Lung (tissue), 12 donors: ENCODE measurements around the gene CEP170. TPM values are rescaled to one million over a fixed set of nuclear protein-coding genes. Genes with fewer than 3 reads are reported as not detected.
A peak's percentile ranks its signal among the peaks of the same experiment; 100 is the strongest.

Experiments
- ATAC-seq: fragments of 200-7000 bp; cut with Tn5 transposase; one replicate; pipeline ENCODE4 v1.9.1; 2020; ENCODE audit warnings: moderate number of reproducible peaks; ENCODE audit not compliant: insufficient read depth, low FRiP score
- DNase-seq, 3 donors: peaks; one replicate each; pipeline ENCODE4 v3.0.0-alpha.2; 2013 to 2017
- H3K27ac ChIP-seq, 2 donors: one replicate each; pipeline ENCODE4 v1.5.1; 2013; ENCODE audit warnings: mild to moderate bottlenecking in 2 of 2, moderate library complexity in 2 of 2, control low read depth in 1 of 2, inconsistent platforms in 1 of 2, low read depth in 1 of 2, low read length in 1 of 2
- H3K27me3 ChIP-seq, 3 donors: one replicate each; pipeline ENCODE4 v1.5.1; 2013; ENCODE audit warnings: low read length in 2 of 3; ENCODE audit not compliant: control insufficient read depth in 3 of 3, insufficient read depth in 3 of 3
- H3K36me3 ChIP-seq, 4 donors: one replicate each; pipeline ENCODE4 v1.5.1; 2013; ENCODE audit warnings: low read length in 4 of 4, mild to moderate bottlenecking in 1 of 4, moderate library complexity in 1 of 4; ENCODE audit not compliant: control insufficient read depth in 4 of 4, insufficient read depth in 4 of 4
- H3K4me1 ChIP-seq, 5 donors: one replicate each; pipeline ENCODE4 v1.5.1; 2013; ENCODE audit warnings: low read length in 5 of 5, mild to moderate bottlenecking in 2 of 5, moderate library complexity in 1 of 5; ENCODE audit not compliant: control insufficient read depth in 5 of 5, insufficient read depth in 5 of 5
- H3K4me3 ChIP-seq: one replicate; pipeline ENCODE4 v1.5.1; 2013; ENCODE audit warnings: mild to moderate bottlenecking, control low read depth, moderate library complexity
- H3K9ac ChIP-seq, 2 donors: one replicate each; pipeline ENCODE4 v1.5.1; 2013; ENCODE audit warnings: low read length in 2 of 2, control low read depth in 1 of 2; ENCODE audit not compliant: insufficient read depth in 1 of 2
- H3K9me3 ChIP-seq, 4 donors: one replicate each; pipeline ENCODE4 v1.5.1; 2013; ENCODE audit warnings: low read length in 3 of 4, mild to moderate bottlenecking in 1 of 4, moderate library complexity in 1 of 4; ENCODE audit not compliant: control insufficient read depth in 4 of 4, insufficient read depth in 3 of 4
- CTCF ChIP-seq: IDR thresholded peaks from 2 replicates; pipeline ENCODE4 v1.5.1; 2012; ENCODE audit warnings: mild to moderate bottlenecking; ENCODE audit errors: control extremely low read depth, extremely low read depth
- WGBS, 2 donors: extraction: QIAGEN DNeasy Blood & Tissue Kit; methylation state at CpG; one replicate each; pipeline ENCODE4 v1.1.7; 2013; 5-methylcytosine and 5-hydroxymethylcytosine counted together
- polyA plus RNA-seq, 2 donors: library from polyadenylated mRNA; stranded (reverse); fragments of 200-250 nt; gene quantifications; one replicate each; pipeline ENCODE4 v1.2.1, GENCODE V29; 2013
- total RNA-seq, 2 donors: library from RNA; depleted of rRNA in 1 of 2; stranded (reverse); fragments of >200 nt in 1 of 2; gene quantifications; one replicate each; pipeline ENCODE4 v1.2.1, GENCODE V29; 2014 to 2021
- donor health status: control.
- donor health status: control.
- donor health status: Bipolar disorder and iron deficiency.
- donor health status: healthy.
- donor health status: DM: yes; HTN: yes; CAD: no.

Gene CEP170
- total and polyA plus RNA-seq, 4 donors: 24.2 to 113 (median 55.8) TPM

DNA sequence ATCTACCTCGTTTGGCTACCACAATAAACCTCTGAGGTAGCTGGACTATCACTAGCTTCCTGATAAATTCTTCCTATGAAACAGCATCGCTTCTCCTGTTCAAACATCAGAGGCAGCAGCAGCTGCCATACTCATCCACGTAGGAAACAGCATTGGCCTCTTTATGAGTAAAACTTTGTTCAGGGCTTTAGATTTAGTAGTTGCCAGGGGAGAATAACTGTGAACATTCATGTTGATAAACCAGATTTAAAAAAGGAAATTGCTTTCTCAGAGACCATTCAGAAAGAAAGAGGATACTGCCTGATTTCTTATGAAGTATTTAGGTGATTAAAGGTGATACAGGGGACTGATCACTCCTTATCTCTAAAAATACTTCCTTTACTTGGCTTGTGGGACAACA lies 7.2 kb downstream of the CEP170 start:
- 83% methylated on average over 3 of the region's 3 CpGs for WGBS, 2 donors
- H3K9me3 ChIP-seq: no peaks in the 10 kb centered on the region
- no peak for ATAC-seq
- no peak overlapping the region for H3K4me3 ChIP-seq
- TF ChIP-seq CTCF: no peak
- H3K9ac ChIP-seq: no peak overlapping the region
- H3K27me3 ChIP-seq: no peaks in the 10 kb centered on the region
- H3K27ac ChIP-seq: peak overlapping the region in 1 of 2 donors; percentile 16
- no peak for DNase-seq
- peaks cover under 1 to 23% (median 5%) of the 10 kb centered on the region in 5 donors for H3K4me1 ChIP-seq
- H3K36me3 ChIP-seq: no peaks in the 10 kb centered on the region

DNA sequence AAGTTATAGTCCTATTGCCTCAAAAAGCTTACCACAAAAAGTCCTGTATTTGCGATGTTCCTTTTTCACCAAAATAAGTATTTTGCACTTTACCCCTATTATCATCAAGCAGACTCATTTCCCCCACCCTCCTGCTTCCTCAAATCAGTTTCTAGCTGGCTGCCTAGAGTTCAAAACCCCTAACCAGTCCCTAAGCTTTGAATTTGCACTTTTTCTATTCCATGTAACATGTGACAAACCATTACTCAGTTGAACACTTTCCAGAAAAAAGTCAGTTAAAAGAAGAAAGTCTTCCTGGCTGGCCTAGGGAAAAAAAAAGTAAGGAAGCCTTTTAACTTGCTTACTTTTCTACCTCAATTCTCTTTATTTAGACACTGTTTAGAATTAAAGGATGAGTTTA lies 8.2 kb downstream of the CEP170 start:
- Histone ChIP-seq H3K4me1 (peaks cover 0 to 23% (median 5%) of the 10 kb centered on the region in 5 donors), H3K4me3 (no peak overlapping the region), H3K9me3 (no peaks in the 10 kb centered on the region), H3K27ac (peak overlapping the region in 1 of 2 donors; percentile 60), H3K36me3 (no peaks in the 10 kb centered on the region), H3K9ac (no peak overlapping the region), H3K27me3 (no peaks in the 10 kb centered on the region)
- WGBS, 2 donors: 29 to 58% methylated on average over 1 of the region's 1 CpG
- DNase-seq: no peak
- no peak for TF ChIP-seq CTCF
- ATAC-seq: peak; percentile 73

- no peaks in the 10 kb centered on the region for H3K27me3 ChIP-seq
- no peak overlapping the region for H3K27ac ChIP-seq
- DNase-seq (no peak), ATAC-seq (no peak)
- H3K4me1 ChIP-seq: peaks cover 0 to 16% (median 0%) of the 10 kb centered on the region in 5 donors
- no peak overlapping the region for H3K9ac ChIP-seq
- WGBS, 2 donors: 70 to 81% methylated on average over 9 of the region's 9 CpGs
- no peak overlapping the region for H3K4me3 ChIP-seq
- no peak for TF ChIP-seq CTCF
- H3K36me3 ChIP-seq: peaks cover 0 to 4% (median 0%) of the 10 kb centered on the region in 4 donors
- H3K9me3 ChIP-seq: peaks cover 0 to 5% (median 0%) of the 10 kb centered on the region in 4 donors
Observed at GRCh38 chr1:243244432-243244841, 10.6 kb downstream of the CEP170 start.
